NCI-H2196 (cell line): ENCODE measurements around the gene B3GALNT1.

Experiments
- DNase-seq: peaks from one replicate; lab custom pipeline; 2025; ENCODE audit not compliant: unreplicated experiment; lab: John Stamatoyannopoulos, UW

The B3GALNT1 gene

DNA sequence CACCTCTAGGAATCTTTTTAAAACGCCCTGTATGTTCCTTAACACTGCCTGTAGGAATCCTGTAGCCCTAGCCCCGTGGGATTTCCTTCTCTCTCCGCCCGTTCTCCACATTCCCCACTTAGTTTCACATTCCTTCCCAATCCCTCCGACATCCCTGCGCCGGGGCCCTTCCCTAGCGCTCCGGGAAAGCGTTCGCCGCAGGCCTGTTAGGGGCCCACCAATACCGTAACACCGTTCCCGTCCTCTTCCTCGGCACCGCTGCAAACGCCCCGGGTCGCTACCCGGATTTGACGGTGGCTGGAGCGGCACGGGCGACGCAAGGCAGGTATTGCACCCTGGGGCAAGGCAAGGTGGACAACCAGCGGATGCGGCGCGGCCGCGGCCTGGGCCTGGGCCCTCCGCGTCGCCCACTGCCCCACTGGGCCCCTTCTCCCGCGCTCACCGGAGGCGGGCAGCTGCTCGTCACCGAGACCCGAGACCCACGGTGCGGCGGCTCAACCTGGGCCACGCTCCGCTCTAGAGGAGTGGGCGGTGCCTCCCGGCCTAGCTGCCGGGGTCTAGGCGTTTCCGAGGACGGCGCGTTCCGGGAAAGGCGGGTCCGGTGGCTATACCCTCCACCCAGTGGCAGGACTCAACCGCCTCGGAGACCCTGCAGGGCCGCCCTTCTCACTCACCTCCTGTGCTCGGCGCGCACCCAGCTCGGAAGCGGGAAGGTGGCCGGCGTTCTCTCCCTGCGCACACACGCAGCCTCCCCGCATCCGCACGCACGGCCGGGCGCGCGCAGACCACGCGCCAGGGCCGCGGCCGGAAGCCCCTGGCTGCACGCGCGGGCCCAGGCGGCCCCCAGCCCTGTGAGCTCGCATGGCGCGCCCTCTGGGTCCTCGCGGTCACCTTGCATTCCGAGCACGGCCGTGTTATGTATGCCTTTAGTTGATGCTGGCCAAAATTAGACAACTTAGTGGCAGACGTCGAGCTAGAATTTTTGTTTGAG, at the start of gene B3GALNT1:
Gene B3GALNT1, minus strand, starts transcription at position 789 of the 991 bp plus-strand sequence. CDS start 18,595 bp downstream, outside the sequence.
- DNase-seq: no peak

DNA sequence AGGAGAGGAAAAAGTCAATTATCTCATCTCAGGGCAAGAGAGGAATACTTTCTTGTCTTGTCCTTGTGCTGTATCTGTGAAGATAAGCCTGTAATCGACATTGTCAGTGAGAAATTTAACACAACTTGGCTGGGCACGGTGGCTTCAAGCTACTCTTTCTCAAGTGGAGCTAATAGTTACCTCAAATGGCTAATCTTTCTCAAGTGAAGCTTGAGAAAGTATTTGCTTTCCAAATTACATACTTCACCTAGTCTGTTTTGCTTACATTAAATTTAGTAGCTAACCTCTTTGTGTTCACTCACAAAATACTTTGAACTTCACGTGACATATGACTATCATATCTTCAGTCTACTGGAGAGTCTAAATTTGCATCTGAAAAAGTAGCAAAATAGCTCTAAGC, 48.3 kb upstream of the B3GALNT1 start:
- no peak for DNase-seq

DNA sequence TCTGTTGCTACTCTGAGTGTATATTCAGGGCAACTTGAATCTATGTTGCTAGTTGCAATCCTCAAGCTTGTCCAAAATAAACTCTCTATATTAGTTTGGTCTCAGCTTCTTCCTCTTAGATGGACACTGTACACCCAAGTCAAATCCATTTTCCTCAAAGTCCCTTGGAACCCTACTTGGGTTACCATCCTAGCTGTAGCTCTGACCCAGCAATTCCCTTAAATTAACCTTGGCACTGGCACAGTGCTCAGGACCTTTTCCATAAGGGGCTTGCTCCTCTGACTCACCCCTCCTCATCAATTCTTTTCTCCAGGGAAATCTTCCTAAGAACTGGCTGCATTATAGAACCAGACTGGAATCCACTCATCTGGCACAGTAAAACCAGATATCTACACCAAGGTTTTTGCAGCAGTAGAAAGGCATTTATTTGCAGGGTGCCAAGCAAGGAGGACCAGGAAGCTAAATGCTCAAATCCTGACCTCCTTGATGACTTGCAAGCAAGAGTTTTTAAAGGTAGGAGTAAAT, 44.9 kb upstream of the B3GALNT1 start:
- DNase-seq: no peak

- no peak for DNase-seq
Measured at GRCh38 chr3:161149529-161149928, 44.4 kb upstream of the B3GALNT1 start.

- DNase-seq: no peak
Measured at GRCh38 chr3:161148832-161149475, 43.8 kb upstream of the B3GALNT1 start.

- no peak for DNase-seq
Measured at GRCh38 chr3:161142486-161142885, 37.3 kb upstream of the B3GALNT1 start.

DNA sequence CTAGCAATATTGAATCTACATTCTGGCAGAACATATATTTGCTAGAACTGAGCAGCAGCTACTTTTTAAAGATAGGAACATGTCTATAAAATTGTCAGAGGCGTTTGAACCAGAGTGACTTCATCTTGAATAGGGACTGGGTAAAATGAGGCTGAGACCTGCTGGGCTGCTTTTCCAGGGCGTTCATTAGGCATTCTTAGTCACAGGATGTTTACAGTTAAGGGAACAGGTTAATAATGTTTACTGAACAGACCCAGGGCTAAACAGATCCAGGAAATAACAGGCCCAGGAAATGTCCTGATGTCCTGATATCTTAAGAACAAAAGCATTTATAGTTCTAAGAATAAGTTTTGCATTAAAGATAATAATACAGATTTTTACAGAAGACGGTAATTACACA, 34.5 kb upstream of the B3GALNT1 start:
- no peak for DNase-seq

- no peak for DNase-seq
Measured at GRCh38 chr3:161137260-161137659, 32.1 kb upstream of the B3GALNT1 start.

- no peak for DNase-seq
Measured at GRCh38 chr3:161132391-161132790, 27.2 kb upstream of the B3GALNT1 start.

- no peak for DNase-seq
Measured at GRCh38 chr3:161126495-161126894, 21.3 kb upstream of the B3GALNT1 start.

DNA sequence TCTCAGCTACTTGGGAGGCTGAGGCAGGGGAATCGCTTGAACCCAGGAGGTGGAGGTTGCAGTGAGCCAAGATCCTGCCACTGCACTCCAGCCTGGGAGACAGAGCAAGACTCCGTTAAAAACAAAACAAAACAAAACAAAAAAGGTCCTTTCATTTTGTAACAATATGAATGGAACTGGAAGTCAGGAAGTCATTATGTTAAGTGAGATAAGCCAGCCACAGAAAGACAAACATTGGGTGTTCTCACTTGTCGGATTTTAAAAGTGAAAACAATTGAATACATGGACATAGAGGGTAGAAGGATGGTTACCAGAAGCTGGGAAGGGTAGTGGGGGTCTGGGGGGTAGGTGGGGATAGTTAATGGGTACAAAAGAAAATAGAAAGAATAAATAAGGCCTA, 12.5 kb upstream of the B3GALNT1 start:
- no peak for DNase-seq

- no peak for DNase-seq
Measured at GRCh38 chr3:161108840-161109239, 3.7 kb upstream of the B3GALNT1 start.

DNA sequence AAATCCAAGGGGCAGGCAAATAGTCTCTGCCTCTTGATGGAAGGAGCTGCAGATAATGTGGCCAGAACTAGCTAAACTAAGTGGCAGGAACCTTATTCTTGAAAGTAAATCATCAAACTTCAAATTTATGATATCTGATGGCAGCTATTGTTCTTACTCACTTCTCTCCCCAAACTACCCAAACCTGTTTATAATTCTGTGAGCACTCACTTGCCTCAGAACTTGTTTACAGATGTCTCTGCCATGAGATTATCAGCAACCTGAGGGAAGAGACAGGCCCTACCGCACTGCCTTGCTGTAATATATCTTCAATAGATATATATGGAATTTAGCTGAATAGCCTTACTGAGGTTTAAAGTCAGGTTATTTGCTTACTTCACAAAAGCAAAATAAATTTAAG, 2.2 kb upstream of the B3GALNT1 start:
- no peak for DNase-seq

- no peak for DNase-seq
Measured at GRCh38 chr3:161103776-161104385, 1.3 kb downstream of the B3GALNT1 start.

DNA sequence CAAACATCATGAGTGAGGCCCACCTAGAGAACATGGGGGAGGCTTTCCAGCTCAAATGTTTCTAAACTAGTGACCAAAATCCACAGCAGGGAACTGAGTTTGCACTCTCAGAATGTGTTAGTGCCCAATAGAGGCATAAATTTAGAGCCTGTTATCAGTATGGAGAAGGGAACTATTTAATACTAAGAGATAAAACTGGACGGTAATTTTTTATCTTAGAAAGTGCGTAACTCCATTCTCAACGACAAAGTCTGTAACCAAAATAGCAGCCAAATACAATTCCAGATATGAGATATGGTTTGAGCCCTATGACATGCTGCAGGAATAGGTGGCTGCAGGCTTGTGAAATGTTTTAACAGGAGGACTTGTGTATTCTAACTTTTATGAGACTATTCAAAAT, 3.5 kb downstream of the B3GALNT1 start:
- no peak for DNase-seq

GRCh38 chr3:161100994-161101393, 4.2 kb downstream of the B3GALNT1 start:
- no peak for DNase-seq

- no peak for DNase-seq
Measured at GRCh38 chr3:161096771-161097367, 8.3 kb downstream of the B3GALNT1 start.

GRCh38 chr3:161093895-161094294, 11.3 kb downstream of the B3GALNT1 start:
- no peak for DNase-seq

DNA sequence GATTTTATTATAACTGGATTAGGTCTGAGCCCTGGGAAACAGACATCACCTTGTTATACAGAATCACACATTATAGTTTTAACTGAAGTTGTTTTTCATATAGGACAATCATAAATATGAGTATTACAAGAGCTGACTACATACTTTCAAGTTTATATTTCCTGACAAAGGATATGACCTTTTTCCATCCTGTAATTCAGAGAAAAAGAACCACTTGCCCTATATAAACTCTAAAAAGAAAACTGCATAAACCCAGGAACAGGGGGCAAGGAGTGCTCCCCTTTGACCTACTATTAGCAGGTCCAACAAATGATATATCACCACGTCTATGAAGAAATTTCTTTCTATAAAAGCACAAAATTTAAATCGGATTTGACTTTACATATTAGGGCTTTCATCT, 20.9 kb downstream of the B3GALNT1 start:
- DNase-seq: no peak

DNA sequence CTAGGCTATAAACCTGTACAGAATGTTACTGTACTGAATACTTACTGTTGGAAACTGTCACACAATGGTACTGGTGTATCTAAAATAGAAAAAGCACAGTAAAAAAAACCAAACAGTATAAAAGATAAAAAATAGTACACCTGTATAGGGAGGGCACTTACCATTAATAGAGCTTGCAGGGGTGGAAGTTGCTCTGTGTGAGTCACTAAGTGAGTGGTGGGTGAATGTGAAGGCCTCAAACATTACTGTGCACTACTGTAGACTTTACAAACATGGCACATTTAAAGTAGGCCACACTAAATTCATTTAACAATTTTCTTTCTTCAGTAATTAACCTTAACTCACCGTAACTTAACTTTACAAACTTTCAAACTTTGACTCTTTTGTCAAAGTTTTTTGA, 22.0 kb downstream of the B3GALNT1 start:
- DNase-seq: no peak

GRCh38 chr3:161082063-161082462, 23.1 kb downstream of the B3GALNT1 start:
- no peak for DNase-seq
